HTERT RPE-1 (cell line): ENCODE results near the gene SDK2.

Experiments used
- in situ Hi-C: fragments of 300-500 bp; cut with MboI; formaldehyde crosslinking; loops from 4 replicates; pipeline ENCODE4 v1.14.3; 2020; ENCODE audit warnings: low sequenced_read_pairs

SDK2 gene

DNA sequence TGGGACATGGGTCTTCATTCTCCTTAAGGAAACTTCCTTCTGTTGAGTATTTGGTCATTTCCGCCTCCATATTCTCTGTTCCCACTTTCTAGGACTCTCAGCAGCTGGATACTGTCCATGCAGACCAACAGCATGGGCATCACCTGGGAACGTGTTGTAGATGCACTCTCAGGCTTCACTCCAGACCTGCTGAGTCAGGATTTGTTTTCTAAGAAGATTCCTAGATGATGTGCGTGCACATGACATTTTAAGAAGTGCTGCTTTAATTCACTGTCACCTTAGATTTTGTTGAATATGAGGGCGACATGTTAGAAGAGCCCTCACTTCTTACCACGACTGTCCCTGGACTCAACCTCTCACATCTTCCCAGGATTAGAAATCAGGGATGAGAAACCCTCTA is 10.0 kb upstream of the SDK2 start:
- in situ Hi-C loops: no loop called here

- in situ Hi-C loops: no loop called here
Measured at GRCh38 chr17:73653810-73654209, 9.6 kb upstream of the SDK2 start.

- in situ Hi-C loops: no loop called here
Measured at GRCh38 chr17:73652886-73653480, 8.7 kb upstream of the SDK2 start.

- in situ Hi-C loops: no loop called here
Measured at GRCh38 chr17:73650617-73651200, 6.5 kb upstream of the SDK2 start.

- in situ Hi-C loops: no loop called here
Measured at GRCh38 chr17:73650140-73650539, 5.9 kb upstream of the SDK2 start.

GRCh38 chr17:73648974-73649373 is 4.7 kb upstream of the SDK2 start:
- in situ Hi-C loops: no loop called here

- in situ Hi-C loops: no loop called here
Measured at GRCh38 chr17:73648543-73648820, 4.2 kb upstream of the SDK2 start.

DNA sequence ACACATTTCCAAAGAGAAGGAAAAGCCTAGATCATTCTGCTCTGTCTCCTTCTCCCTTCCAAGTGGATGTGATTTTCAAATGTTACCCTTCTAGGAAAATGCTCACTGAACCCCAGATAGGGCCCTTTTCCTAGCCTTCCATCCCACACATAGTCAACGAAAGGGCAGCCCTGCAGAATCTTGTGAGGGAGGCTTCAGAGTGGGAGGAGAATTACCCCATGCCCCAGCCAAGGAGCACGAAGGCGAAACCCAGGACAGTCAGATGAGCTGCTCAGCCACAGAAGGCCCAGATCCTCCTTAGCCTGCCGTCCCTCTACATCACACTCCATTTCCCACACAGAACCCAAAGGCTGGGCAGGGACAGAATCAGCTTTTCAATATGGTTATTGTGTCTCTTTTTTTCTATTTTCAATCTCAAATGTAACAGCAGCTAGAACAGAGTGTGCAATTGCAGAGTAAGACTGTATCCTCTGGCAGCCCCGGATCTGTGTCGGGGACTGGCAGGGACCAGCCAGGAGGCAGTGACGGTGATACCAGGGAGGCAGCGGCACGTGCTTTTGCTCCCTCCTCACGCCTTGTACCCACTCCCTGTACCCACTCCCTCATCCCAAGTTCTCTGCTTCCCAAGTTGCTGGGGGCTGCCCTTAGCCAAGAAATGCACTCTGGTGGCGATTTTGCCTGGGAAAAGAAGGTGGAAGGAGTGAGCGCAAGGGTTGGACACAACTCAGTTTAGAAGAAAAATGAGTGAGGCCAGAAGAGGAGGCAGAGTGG is 3.7 kb upstream of the SDK2 start:
- in situ Hi-C loops: no loop called here

GRCh38 chr17:73647301-73647695 is 3.1 kb upstream of the SDK2 start:
- in situ Hi-C loops: no loop called here

DNA sequence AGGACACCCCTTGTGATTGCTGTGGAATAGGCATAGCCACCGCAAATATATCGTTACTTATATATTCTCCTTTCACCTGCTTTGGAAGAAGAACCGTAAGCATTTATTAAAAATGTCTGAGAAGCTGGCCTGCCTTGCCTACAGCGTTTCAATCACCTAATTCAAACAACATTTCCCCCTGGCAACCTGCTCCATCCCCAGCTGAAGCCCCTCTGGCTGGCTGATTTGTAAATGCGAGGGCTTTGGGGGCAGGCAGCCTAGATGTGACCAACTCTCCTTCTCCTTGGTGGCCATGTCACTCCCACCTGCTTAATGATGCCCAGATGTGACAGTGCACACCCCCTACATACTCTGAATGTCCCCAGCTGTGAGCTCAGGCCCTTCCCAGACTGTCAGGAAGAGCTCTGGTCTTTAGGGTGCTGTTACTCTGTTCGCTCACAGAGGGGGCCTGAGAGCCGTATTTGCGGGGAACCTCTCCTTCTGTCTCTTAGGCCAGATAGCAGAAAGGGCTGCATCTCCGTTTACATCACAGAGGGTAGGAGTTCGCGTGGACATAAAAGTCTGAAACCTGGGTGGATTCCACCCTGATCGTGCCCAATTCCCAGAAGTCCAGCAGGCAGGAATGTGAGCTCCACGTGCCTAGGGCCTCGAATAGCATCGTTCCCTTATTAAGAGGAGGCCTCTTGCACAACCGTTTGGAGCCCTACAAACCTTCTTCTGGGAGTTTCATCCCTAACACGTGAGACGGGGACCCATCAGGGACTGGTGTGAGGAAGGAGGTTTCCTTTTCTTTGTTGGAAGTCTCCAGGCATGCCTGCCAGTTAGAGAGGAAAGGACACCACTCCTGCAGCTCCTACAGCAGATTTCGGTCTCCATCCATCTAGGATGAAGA is 2.4 kb upstream of the SDK2 start:
- in situ Hi-C loops: no loop called here

GRCh38 chr17:73645050-73645871 is 1.0 kb upstream of the SDK2 start:
- in situ Hi-C loops: no loop called here

DNA sequence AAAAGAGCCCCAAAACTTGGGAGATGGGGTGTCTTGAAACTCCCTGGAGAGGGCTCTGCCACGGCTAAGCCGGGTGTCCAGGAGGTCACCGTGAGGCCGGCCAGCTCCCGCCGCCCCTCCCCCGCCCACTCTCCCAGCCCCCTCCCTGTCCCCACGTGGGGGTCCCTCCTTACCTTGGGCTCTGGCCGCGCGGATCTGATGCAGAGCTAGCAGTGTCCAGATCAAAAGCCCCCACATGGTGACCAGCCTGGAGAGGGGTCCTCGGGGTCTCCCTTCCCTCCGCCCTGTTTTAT is 447 bp downstream of the SDK2 start:
- in situ Hi-C loops: no loop called here

DNA sequence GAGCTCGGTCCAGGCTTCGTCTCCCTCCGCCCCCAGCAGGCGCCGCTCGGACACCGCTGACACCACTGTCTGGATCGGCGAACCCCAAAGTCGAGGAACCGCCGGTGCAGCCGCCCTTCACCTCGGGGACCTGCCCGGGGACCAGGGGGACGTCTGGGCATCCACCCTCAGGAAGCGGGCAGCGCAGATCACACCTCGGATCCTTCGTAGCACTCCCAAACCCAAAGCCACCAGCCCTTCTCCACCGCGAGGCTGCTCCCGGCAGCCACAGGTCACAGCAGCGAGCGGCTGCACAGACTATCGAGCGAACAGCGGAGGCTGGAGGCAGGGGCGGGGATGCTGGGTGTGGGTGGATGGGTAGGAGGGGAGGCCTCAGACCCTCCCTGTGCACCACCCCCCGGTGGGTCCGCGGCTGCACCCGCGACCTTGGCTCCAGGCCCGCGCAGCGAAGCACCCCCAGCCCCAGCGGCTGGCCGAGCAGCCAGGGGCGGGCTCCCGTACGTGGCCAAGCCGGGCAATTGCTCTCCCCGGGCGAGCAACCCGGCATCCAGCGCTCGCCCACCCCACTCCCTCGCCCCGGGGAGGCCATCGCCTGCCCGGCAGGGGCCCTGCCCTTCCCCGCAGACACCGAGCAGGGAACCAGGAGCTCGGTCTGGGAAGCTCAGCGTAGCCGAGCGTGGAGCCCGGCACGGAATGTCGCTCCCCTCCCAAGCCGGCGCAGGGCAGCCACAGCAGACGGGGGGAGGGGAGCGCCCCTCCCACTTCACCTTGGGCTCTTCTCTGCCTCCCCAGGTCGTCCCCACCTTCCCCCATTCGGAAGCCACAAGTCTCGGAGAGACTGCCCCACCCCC is 1.0 kb downstream of the SDK2 start:
- in situ Hi-C loops: no loop called here

DNA sequence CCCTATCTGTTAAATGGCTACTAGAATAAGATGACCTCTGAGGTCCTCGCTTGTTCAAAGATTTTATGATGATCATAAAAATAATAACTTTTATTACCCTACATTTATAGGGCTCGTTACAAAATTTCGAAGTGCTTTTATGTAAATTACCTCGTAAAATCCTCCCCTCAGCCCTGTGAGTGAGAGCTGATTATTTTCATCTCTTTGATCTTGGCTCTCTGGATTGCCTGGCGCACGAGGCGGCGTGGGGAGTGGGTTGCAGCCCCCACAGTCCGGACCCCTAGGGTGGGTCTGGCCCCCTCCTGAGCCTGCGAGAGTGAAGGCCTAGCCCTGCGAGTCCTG is 1.6 kb downstream of the SDK2 start:
- in situ Hi-C loops: no loop called here

DNA sequence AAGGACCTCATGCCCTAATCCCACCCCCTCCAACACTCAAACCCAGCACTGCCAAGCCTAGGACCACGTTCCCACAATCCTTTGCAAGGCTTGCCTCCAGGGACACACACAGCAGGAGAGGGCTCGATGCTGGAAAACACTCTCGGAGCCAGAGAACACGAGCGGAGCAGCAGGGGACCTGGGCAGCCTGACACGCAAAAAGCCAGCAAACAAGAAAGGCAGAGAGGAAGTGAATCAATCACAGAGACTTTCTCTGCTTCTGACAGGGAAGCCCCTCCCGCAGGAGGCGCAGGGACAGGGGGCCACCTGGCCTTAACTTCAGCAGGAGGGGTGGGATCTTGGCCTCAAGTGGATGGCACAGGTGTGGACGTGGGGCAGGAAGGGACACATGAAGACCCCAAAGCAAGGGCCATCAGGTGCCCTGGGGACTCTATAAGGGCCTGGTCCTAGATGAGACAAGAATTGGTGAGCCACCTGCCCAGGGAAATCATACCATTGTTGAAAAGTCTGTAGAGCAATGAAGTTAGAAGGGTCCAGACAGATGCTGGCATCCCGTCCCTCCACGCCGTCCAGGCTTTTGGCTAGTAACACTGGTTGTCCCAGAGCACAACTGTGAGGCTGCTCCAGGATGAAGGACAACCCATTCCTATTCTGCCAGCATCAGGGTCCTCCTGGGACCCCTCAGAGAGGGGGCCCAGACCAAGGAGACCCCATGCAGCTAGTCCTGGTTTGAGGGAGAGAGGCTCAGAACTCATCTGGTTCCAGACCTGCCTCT is 2.2 kb downstream of the SDK2 start:
- in situ Hi-C loops: no loop called here

DNA sequence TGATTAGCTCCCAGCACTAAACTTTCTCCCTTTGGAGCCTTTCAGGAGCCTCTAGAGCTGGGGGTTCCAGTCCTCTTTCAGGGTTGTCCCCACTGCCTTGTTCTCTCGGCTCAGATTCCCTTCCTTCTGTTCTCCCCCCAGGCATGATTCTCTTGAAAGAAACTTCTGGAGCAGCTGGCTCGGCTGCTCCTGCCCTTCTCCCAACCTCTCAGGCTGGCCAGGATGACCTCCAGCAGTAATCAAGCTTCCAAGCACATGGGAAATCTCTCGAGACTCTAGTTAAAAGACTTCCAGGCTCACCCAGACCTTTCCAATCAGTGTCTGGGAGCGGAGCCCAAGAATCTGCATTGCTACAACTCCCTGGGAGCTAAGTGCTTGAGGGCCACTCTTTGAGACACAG is 3.6 kb downstream of the SDK2 start:
- in situ Hi-C loops: no loop called here

GRCh38 chr17:73639932-73640331 is 4.3 kb downstream of the SDK2 start:
- in situ Hi-C loops: no loop called here

DNA sequence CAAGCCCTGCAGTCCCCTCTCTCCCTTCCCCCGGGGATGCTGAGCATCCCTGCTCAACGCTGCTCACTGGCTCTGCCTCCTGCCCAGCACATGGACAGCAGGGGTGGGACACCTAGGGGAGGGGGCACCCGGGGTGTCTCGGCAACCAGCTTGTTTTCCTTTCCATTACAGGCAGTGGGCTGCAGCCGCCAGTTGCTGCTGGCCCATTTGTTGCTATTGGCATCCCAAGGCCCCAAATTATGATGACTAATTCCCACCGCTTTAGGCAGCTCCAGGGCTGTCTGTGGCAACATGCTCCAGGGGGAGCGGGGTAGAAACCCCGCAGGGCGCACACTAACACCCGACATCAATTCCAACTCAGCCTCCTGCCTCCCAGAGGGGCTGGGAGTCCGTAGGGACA is 4.9 kb downstream of the SDK2 start:
- in situ Hi-C loops: no loop called here

- in situ Hi-C loops: no loop called here
Measured at GRCh38 chr17:73638556-73638955, 5.7 kb downstream of the SDK2 start.

GRCh38 chr17:73637866-73638265 is 6.4 kb downstream of the SDK2 start:
- in situ Hi-C loops: no loop called here
